Muscle of leg (tissue), 11 donors: Measurements from ENCODE around the gene PUS1. TPM values are rescaled to one million over a fixed set of nuclear protein-coding genes. Genes with fewer than 3 reads are reported as not detected.

Experiments
- DNase-seq: peaks from one replicate; pipeline ENCODE4 v3.0.0; 2013
- H3K27ac ChIP-seq: one replicate; pipeline ENCODE4 v1.5.1; 2013; ENCODE audit warnings: mild to moderate bottlenecking, low read length, control low read depth
- H3K27me3 ChIP-seq: one replicate; pipeline ENCODE4 v1.6.1; 2013; ENCODE audit warnings: low read length; ENCODE audit not compliant: control insufficient read depth, insufficient read depth
- H3K36me3 ChIP-seq: one replicate; pipeline ENCODE4 v1.6.1; 2013; ENCODE audit warnings: low read length; ENCODE audit not compliant: control insufficient read depth, insufficient read depth
- H3K4me1 ChIP-seq: one replicate; pipeline ENCODE4 v1.6.1; 2013; ENCODE audit warnings: low read length; ENCODE audit not compliant: control insufficient read depth, insufficient read depth
- H3K4me3 ChIP-seq: one replicate; pipeline ENCODE4 v1.5.1; 2013; ENCODE audit warnings: low read length, control low read depth
- H3K9me3 ChIP-seq: replicated peaks from 2 replicates; pipeline ENCODE4 v1.6.1; 2013; ENCODE audit warnings: low read depth, low read length; ENCODE audit not compliant: control insufficient read depth
- WGBS: methylation state at CpG from one replicate; pipeline ENCODE4 v1.1.5; 2013; ENCODE audit warnings: missing lambda C conversion rate; ENCODE audit not compliant: insufficient coverage; 5-methylcytosine and 5-hydroxymethylcytosine counted together
- polyA plus RNA-seq, 8 donors: library from polyadenylated mRNA; unstranded; fragments of 120-200 nt; gene quantifications; one replicate each; pipeline versions ENCODE4 v1.2.1 to v1.2.3, GENCODE V29; 2013; ENCODE audit warnings: inconsistent platforms in 1 of 8, low replicate concordance in 1 of 8; ENCODE audit not compliant: insufficient read length in 8 of 8, insufficient read depth in 1 of 8
- total RNA-seq: library from RNA; stranded (reverse); fragments of 120-200 nt; gene quantifications from one replicate; pipeline ENCODE4 v1.2.4, GENCODE V29; 2013

Gene PUS1
- total and polyA plus RNA-seq, 9 donors, result 6.5 to 18.5 (median 13.1) TPM

DNA sequence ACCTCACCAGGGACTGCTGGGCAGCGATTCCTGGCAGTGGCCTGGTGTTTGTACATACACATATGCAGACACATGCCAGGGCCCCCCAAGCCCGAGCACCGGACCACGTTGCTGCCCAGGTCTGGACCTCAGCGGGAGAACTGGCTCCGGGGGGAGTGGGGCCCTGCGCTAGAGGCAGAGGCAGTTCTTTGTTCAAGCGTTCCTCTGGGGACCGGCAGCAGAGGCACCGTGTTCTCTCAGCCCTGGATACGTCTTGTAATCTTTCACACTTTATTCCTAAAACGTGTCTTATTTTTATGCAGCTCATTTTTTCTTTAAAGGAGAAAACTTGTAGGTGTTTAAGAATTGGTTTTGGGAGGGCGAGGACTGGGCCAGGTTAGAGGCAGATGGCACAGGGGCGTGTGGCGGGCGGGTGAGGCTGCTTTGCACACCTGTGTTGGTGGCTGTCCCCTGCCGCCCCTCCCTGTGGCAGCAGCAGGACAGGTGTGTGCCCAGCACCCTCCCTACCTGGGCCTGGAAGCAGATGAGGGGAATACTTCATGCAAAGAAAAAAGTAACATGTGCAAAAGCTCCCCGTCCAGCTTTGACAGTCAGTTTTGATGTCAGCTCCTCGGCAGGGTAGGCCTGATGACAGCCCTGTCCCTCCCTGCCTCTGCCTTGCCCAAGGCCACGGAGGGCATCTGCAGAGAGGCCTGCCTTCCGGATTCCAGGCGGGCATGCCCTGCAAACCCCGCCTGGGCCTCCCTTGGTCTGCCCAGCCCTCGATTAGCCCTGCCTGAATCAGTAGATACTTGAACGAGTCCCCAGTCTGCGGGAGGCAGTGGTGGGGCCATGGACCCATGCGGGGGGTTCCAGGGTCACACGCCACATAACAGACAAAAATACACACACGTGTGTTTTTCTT lies 7.0 kb upstream of the PUS1 start:
- DNase-seq, result no peak
- 80% methylated on average over 17 of the region's 29 CpGs for WGBS
- Histone ChIP-seq H3K9me3 (no peaks in the 10 kb centered on the region), H3K27ac (no peak overlapping the region), H3K27me3 (no peaks in the 10 kb centered on the region), H3K36me3 (peaks cover 52% of the 10 kb centered on the region), H3K4me3 (no peak overlapping the region), H3K4me1 (peaks cover 10% of the 10 kb centered on the region)

DNA sequence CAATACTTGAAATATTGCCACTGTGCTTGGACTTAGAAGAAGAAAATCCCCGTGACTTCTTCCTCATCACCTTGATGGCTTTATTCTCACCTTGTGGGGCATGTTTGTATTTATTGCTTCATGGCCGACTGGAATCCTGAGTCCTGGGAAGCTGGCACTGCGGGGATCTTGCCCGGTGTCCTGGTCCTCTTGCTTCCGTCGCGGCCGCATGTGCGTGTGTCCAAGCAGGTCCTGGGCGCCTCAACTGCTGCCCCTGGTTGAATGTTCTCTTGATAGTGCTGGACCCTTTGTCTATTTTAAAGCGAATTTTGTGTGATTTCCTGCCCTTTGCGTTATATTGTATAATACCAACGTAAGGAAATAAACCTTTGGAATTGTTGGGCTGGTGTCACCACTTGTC lies 6.3 kb upstream of the PUS1 start:
- H3K36me3 ChIP-seq, result peaks cover 47% of the 10 kb centered on the region
- DNase-seq, result no peak
- H3K4me3 ChIP-seq, result no peak overlapping the region
- WGBS, result 95% methylated on average over 7 of the region's 13 CpGs
- H3K27me3 ChIP-seq, result no peaks in the 10 kb centered on the region
- H3K4me1 ChIP-seq, result peaks cover 10% of the 10 kb centered on the region
- H3K27ac ChIP-seq, result no peak overlapping the region
- H3K9me3 ChIP-seq, result no peaks in the 10 kb centered on the region

DNA sequence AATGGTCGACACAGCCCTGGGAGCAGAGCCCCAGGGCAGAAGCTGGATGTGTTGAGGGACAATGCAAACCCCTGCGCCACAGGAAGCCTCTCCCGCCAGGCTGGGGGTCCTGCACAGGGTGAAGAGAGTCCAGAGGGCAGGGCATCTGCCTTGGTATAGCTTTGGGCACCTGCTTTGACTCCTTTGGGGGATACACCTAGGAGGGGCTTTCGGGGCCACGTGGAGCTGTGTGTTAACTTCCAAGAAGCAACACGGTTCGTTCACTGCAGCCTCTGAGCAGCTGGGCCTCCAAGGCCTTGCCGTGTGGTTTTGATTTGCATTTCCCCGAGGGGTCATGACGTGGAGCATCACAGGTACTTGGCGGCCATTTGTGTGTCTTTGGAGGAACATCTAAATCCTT lies 5.8 kb upstream of the PUS1 start:
- H3K27ac ChIP-seq, result no peak overlapping the region
- H3K27me3 ChIP-seq, result no peaks in the 10 kb centered on the region
- H3K4me1 ChIP-seq, result peaks cover 10% of the 10 kb centered on the region
- DNase-seq, result no peak
- no peak overlapping the region for H3K4me3 ChIP-seq
- WGBS, result 68% methylated on average over 5 of the region's 11 CpGs
- H3K9me3 ChIP-seq, result no peaks in the 10 kb centered on the region
- H3K36me3 ChIP-seq, result peaks cover 47% of the 10 kb centered on the region

DNA sequence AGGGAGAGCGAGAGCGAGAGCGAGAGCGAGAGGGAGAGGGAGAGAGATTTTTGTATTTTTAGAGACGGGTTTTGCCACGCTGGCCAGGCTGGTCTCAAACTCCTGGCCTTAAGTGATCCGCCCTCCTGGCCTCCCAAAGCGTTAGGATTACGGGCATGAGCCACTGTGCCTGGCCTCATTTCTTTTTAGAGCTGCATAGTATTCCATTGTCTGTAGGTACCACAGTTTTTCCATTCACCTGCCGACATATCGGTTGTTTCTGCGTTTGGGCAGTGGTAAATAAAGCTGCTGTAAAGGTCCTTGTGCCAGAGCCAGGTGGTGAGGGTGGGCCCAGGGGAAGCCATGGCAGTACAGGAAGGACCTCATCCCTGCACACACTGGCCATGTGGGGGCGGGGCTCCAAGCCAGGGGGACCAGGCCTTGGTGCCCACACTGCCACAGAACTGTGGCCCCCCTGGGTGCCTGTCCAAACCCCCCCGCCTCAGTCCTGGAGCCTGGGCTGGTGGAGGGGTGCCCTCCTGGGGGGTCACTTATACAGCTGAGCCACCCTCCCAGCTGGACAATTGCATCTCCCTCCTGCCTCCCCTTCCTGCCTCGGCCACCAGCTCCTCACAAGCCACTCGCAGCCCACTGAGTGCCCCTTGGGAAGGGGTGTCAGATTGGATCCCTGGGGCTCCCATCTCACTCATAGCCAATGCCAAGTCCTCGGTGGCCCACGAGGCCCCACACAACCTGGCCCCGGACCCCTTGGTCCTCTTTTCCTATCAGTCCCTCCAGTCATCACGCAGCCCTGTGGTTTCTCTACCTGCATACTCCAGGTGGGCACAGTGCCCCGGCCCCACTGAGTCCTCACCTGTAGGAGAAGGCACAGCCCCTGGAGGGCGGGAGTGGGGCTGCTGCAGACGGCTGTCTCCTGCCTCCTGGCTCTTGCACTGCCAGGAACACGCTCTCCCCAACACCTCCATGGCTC lies 1.7 kb upstream of the PUS1 start:
- no peaks in the 10 kb centered on the region for H3K9me3 ChIP-seq
- 91% methylated on average over 11 of the region's 24 CpGs for WGBS
- no peak for DNase-seq
- peaks cover 16% of the 10 kb centered on the region for H3K36me3 ChIP-seq
- H3K27me3 ChIP-seq, result no peaks in the 10 kb centered on the region
- peaks cover 19% of the 10 kb centered on the region for H3K4me1 ChIP-seq
- H3K4me3 ChIP-seq, result no peak overlapping the region
- H3K27ac ChIP-seq, result no peak overlapping the region

DNA sequence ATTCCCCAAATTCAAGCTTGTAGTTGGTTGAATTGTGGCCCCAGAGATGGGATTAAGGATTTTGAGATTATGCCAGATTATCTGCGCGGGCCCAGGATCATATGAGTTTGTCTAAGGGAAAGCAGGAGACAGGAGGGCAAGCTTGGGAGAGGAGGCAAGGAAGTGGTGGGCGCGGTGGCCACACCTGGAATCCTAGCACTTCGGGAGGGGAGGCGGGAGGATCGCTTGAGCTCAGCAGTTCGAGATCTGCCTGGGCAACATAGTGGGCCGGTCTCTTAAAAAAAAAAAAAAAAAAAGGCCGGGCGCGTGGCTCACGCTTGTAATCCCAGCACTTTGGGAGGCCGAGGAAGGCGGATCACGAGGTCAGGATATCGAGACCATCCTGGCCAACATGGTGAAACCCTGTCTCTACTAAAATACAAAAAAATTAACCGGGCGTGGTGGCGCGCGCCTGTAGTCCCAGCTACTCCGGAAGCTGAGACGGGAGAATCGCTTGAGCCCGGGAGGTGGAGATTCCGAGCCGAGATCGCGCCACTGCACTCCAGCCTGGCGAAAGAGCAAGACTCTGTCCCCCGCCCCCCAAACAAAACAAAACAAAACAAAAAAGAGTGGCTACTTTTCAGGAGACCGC lies 881 bp upstream of the PUS1 start:
- peak; percentile 58 for DNase-seq
- Histone ChIP-seq H3K27ac (peak overlapping the region; percentile 55), H3K4me3 (peak overlapping the region; percentile 64), H3K4me1 (peaks cover 19% of the 10 kb centered on the region), H3K9me3 (no peaks in the 10 kb centered on the region), H3K27me3 (no peaks in the 10 kb centered on the region), H3K36me3 (peaks cover 18% of the 10 kb centered on the region)
- WGBS, result 43% methylated on average over 24 of the region's 33 CpGs

DNA sequence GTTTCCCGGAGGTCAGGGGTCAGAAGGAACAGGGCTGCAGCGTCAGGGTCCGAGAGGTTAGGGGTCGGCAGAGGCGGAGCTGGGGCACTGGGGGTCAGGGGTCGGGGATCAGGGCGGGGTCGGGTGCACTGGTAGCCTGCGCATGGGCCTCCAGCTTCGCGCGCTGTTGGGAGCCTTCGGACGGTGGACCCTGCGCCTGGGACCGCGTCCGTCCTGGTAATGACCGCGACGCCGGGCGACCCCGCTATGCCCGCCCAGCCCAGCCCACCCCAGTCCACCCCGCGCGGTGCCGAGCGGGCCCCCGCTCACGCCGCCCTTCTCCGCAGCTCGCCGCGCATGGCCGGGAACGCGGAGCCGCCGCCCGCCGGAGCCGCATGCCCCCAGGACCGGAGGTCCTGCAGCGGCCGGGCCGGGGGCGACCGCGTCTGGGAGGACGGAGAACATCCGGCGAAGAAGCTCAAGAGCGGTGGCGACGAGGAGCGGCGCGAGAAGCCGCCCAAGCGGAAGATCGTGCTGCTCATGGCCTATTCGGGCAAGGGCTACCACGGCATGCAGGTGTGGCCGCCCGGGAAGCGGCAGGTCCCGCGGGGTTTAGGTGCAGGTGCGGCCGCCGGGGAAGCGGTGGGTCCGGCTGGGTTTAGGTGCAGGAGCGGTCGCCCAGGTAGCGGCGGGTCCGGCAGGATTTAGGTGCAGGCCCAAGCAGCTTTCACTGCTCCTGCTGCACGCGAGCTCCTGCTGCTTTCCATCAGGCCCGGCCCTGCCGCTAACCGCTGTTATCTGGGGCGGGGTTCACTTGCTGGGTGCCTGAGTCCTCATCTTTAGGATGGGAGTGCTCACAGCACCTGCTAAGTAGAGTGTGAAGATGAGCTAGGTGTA lies 743 bp downstream of the PUS1 start:
- WGBS, result under 1% methylated on average over 82 of the region's 87 CpGs
- Histone ChIP-seq H3K27ac (no peak overlapping the region), H3K36me3 (peaks cover 31% of the 10 kb centered on the region), H3K9me3 (no peaks in the 10 kb centered on the region), H3K4me1 (peaks cover 12% of the 10 kb centered on the region), H3K27me3 (no peaks in the 10 kb centered on the region), H3K4me3 (peak overlapping the region; percentile 77)
- no peak for DNase-seq

DNA sequence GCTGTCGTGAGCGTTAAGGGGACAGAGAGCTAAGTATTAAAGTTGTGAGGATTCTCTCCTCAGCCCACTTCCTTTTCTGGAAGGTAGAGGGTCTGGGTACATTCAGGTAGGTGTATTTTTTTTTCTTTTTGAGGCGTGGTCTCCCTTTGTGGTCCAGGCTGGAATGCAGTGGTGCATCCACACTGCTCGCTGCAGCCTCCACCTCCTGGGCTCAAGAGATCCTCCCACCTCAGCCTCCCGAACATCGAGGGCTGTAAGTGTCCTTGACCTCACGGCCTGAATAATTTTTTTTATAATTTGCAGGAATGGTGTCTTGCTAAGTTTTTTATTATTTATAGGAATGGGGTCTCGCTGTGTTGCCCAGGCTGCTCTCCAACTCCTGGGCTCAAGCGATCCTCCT lies 1.4 kb downstream of the PUS1 start:
- no peak for DNase-seq
- H3K27me3 ChIP-seq, result no peaks in the 10 kb centered on the region
- peaks cover 9% of the 10 kb centered on the region for H3K4me1 ChIP-seq
- 88% methylated on average over 3 of the region's 9 CpGs for WGBS
- peak overlapping the region; percentile 50 for H3K4me3 ChIP-seq
- H3K27ac ChIP-seq, result no peak overlapping the region
- no peaks in the 10 kb centered on the region for H3K9me3 ChIP-seq
- peaks cover 31% of the 10 kb centered on the region for H3K36me3 ChIP-seq

DNA sequence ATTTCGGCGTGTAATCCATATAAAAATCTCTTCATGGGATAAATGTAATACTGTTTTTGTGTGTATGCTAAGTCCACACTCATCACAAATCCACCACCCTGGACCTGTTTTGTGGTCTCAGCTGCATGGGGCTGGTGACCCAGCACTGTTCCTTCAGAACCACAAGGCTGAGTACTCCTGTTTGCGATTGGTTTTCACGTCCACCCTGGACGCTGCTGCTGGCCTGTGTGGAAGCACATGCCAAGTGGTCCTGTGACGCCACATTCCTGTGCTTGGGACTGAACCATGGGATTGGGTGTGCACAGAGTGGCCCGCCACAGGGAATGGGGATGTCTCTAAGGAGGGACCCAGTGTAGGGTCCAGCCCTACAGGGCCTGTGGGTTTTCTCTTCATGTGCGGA lies 4.3 kb downstream of the PUS1 start:
- H3K36me3 ChIP-seq, result peaks cover 36% of the 10 kb centered on the region
- 93% methylated on average over 5 of the region's 8 CpGs for WGBS

DNA sequence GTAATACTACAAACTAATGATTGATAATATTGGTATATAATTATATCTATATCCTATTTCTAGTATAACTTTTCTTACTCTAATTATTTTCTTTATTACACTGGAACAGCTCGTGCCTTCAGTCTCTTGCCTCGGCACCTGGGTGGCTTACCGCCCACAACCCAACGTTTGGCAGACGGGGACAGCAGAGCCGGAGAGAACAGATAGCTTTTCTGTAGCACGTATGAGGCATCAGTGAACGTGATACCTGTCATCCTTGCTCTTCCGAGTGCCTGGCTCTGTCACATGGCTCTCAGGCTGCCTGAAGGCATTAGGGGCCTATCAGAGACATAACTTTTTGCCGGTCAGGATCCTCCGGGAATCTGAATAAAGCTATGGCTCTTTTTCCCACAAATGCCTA lies 5.5 kb downstream of the PUS1 start:
- H3K36me3 ChIP-seq, result peaks cover 42% of the 10 kb centered on the region

More for the DNA sequence above, 4.3 kb downstream of the PUS1 start:
- no peaks in the 10 kb centered on the region for H3K9me3 ChIP-seq
- DNase-seq, result no peak
- no peak overlapping the region for H3K27ac ChIP-seq
- no peak overlapping the region for H3K4me3 ChIP-seq
- H3K4me1 ChIP-seq, result peaks cover 8% of the 10 kb centered on the region
- no peaks in the 10 kb centered on the region for H3K27me3 ChIP-seq

More for the DNA sequence above, 5.5 kb downstream of the PUS1 start:
- Histone ChIP-seq H3K27ac (no peak overlapping the region), H3K9me3 (no peaks in the 10 kb centered on the region), H3K4me1 (peaks cover 7% of the 10 kb centered on the region), H3K4me3 (no peak overlapping the region), H3K27me3 (no peaks in the 10 kb centered on the region)
- no peak for DNase-seq
- 90% methylated on average over 11 of the region's 11 CpGs for WGBS
